ENCODE measurements around the gene ISL2.

ISL2 gene

GRCh38 chr15:76342382-76343201, 6.0 kb downstream of the ISL2 start:
- DNase-seq: no peak
- H3K27ac ChIP-seq: no peak overlapping the region
- in situ Hi-C loops (cut with HindIII; ENCODE audit: low pct_ligation_motif_present, low sequenced_read_pairs): no loop called here
- no peak overlapping the region for H3K4me3 ChIP-seq (ENCODE audit: low read depth, low read length)
- peaks cover 97% of the 10 kb centered on the region for H3K27me3 ChIP-seq (replicated peaks)
- TF ChIP-seq CTCF (IDR thresholded peaks at IDR 0.05; ENCODE audit: low read depth, low read length, missing control alignments): no peak
- no peaks in the 10 kb centered on the region for H3K36me3 ChIP-seq (replicated peaks)

GRCh38 chr15:76343313-76343996, 6.9 kb downstream of the ISL2 start:
- no peak for DNase-seq
- in situ Hi-C loops (cut with HindIII; ENCODE audit: low pct_ligation_motif_present, low sequenced_read_pairs): no loop called here
- Histone ChIP-seq H3K36me3 (replicated peaks) (no peaks in the 10 kb centered on the region), H3K27ac (no peak overlapping the region), H3K4me3 (ENCODE audit: low read depth, low read length) (no peak overlapping the region), H3K27me3 (replicated peaks) (peaks cover 93% of the 10 kb centered on the region)
- no peak for TF ChIP-seq CTCF (IDR thresholded peaks at IDR 0.05; ENCODE audit: low read depth, low read length, missing control alignments)

GRCh38 chr15:76344893-76345582, 8.5 kb downstream of the ISL2 start:
- H3K36me3 ChIP-seq (replicated peaks): no peaks in the 10 kb centered on the region
- no peak for DNase-seq
- no peak overlapping the region for H3K27ac ChIP-seq
- in situ Hi-C loops (cut with HindIII; ENCODE audit: low pct_ligation_motif_present, low sequenced_read_pairs): no loop called here
- no peak for TF ChIP-seq CTCF (IDR thresholded peaks at IDR 0.05; ENCODE audit: low read depth, low read length, missing control alignments)
- no peak overlapping the region for H3K4me3 ChIP-seq (ENCODE audit: low read depth, low read length)
- H3K27me3 ChIP-seq (replicated peaks): peaks cover 77% of the 10 kb centered on the region

- in situ Hi-C loops (cut with HindIII; ENCODE audit: low pct_ligation_motif_present, low sequenced_read_pairs): no loop called here
- TF ChIP-seq CTCF (IDR thresholded peaks at IDR 0.05; ENCODE audit: low read depth, low read length, missing control alignments): no peak
These were observed 9.0 kb downstream of the ISL2 start for GRCh38 chr15:76345583-76345879.

GRCh38 chr15:76345880-76346668, 9.5 kb downstream of the ISL2 start:
- H3K4me3 ChIP-seq (ENCODE audit: low read depth, low read length): peak overlapping the region; percentile 22
- no peak for DNase-seq
- no peak overlapping the region for H3K27ac ChIP-seq
- H3K27me3 ChIP-seq (replicated peaks): peaks cover 68% of the 10 kb centered on the region
- in situ Hi-C loops (cut with HindIII; ENCODE audit: low pct_ligation_motif_present, low sequenced_read_pairs): no loop called here
- H3K36me3 ChIP-seq (replicated peaks): no peaks in the 10 kb centered on the region
- TF ChIP-seq CTCF (IDR thresholded peaks at IDR 0.05; ENCODE audit: low read depth, low read length, missing control alignments): no peak

More at GRCh38 chr15:76345583-76345879, 9.0 kb downstream of the ISL2 start:
- H3K36me3 ChIP-seq (replicated peaks): no peaks in the 10 kb centered on the region
- no peak overlapping the region for H3K27ac ChIP-seq
- no peak for DNase-seq
- no peak overlapping the region for H3K4me3 ChIP-seq (ENCODE audit: low read depth, low read length)
- H3K27me3 ChIP-seq (replicated peaks): peaks cover 74% of the 10 kb centered on the region
